T-helper 1 cell (primary cell): ENCODE measurements around the gene PRKCQ.
A peak's percentile ranks its signal among the peaks of the same experiment; 100 is the strongest.

ENCODE experiments used
- DNase-seq, 5 donors: peaks; one replicate each; pipeline ENCODE4 v3.0.0-alpha.2; 2012 to 2020

Gene PRKCQ

DNA sequence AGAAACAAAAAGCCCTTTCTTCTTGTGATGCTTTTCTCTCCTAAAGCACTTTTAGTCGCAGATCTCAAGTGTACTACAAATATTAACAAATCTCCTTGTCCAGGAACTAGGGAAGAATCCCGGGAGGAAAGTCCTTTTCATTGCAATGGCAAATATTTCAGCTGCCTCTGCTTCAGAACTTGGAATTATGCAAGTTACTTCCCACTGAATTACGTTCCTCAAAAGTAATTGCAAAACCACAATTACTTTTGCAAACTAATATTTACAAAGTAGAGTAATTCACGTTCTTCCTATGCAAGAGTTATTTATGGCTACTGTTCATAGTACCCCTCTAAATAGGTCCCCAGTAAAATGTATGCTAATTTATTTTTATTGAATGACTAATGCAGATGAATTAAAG is 14.5 kb downstream of the PRKCQ start:
- no peak for DNase-seq

DNA sequence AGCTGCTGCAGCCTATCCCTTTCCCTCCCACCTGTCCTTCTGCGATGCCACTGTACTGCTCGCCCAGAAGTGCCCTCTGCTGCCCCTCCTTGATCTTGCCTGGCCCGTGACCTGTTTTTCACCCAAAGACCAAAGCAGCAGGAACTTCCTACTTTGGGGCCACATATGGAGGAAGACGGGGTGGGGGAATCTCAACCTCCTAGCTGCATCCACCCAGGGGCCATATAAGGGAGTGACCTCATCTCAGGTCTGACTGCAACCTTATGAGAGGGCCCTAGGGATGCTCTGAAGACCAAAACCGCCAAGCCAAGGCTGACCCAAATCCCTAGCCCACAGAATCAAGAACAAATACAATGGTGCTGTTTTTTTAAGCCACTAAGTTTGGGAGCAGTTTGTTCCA is 15.7 kb downstream of the PRKCQ start:
- no peak for DNase-seq

DNA sequence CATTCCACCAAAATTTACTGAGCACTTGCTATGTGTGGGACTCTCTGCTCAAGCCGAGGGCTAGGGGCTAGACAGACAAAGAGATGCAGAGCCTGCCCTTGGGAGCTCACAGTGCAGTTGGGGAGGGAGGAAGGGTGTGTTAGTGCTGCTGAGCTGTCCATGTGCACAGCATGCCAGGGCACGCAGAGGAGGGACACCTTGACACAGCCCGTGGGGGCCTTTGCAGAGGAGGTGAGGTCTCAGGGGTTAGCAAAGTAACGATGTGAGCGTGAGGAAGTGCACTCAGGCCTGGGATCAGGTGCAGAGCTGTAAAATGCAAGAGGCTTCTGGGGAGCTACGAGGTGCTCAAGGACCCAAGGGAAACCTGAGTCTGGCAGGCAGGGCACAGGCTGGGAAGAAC is 16.3 kb downstream of the PRKCQ start:
- DNase-seq, result no peak

DNA sequence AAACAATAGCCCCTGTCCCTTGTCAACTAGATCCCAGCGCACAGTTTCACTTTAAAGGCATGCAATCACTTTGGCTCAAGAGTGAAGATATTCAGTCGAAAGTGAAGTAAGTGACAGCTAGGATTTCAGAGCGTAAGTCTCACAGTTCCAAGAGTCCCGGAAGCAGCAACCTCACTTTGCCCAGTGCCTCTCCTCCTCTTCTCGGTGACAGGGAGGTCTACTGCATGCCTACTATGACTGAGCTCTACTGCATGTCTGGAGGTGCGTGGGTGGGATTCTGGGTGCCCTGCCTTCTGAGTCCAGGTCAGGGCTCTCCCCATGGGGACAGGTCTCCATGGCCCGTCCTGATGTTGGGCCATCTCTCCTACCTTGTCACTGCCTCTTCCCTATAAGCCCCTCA is 17.0 kb downstream of the PRKCQ start:
- DNase-seq, result peak in 1 of 5 donors; percentile 74

DNA sequence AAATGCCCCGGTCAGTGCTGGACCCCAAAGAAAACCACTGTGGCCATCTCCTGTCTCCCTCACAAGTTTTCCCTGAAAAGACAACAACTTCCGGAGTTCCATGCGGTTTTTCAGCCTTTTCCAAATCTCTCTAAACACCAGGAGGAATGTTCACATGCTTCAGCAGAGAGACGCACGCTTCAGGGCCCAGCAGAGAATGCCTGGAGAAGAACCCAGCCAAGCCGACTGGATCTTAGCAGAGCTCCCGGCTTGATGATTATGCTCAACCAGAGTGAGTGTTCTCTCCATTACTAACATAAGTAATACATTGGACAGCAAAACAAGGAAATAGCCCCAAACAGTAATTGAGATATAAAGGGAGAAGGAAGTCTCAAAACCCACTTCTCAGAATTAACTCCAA is 17.9 kb downstream of the PRKCQ start:
- DNase-seq, result no peak

DNA sequence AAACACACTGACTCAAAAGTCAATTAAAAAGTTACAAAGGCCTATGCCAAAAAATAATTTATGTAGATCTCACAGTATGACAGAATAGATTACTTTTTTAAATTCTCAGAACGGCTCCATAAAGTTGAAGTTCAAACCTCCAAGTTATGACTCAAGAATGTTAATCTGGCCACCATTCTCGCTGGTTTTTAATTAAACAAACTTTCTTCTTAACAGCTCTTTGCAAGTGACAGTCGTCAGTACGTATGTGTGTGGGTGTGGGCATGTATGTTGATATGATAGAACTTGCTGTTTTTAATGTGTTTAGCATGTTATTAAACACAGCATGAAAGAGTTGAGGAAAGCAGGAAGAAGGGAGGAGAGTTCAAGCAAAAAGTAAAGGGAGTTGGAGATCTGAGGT is 18.5 kb downstream of the PRKCQ start:
- DNase-seq, result no peak

DNA sequence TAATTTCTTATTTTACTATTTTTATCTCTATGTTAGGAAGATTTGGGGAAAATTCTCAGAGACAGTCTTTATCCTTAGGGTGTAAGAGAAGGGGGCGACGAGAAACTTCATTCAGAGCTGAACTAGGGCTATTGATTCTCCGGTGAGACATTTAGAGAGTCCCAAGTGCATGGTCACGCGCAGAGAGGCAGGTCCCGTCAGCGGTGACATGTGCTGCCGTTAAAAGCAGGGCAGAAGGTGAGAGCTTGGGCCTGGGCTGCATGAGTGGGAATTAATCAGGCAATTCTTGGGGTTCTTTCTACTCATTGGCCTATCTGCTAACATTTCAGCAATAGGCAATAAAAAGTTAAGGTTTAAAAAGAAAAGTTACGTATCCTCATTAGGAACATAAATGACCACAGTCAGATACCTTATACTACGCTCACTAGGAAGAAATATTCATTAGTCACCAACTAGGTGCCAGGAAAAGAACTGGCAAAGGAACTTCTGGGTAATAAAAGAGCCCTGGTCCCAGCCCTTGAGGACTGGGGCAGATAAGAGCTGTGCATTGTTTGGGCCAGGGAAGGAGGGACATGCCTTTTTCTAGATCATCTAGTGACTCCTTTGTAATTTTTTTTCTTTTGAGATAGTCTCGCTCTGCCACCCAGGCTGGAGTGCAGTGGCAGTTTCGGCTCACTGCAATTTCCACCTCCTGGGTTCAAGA is 21.2 kb downstream of the PRKCQ start:
- no peak for DNase-seq

DNA sequence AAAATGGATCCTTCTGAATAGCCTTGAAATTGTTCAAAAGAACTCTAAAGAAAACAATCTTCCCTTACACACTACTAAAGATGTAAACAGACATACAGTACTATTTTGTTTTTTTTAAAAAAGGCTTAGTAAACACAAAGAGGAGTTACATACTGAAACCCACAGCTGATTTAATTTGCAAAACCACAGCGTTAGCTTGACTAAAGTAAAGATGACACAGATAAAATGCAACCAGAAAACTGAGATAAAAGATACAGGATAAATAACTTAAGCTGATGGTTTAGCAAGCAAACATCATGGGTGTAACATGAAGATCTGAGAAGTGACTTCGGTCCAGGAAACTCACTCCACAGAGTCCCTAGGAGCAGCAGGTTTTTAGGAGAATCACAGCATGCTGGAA is 21.8 kb downstream of the PRKCQ start:
- DNase-seq, result peak in 1 of 5 donors; percentile 75

DNA sequence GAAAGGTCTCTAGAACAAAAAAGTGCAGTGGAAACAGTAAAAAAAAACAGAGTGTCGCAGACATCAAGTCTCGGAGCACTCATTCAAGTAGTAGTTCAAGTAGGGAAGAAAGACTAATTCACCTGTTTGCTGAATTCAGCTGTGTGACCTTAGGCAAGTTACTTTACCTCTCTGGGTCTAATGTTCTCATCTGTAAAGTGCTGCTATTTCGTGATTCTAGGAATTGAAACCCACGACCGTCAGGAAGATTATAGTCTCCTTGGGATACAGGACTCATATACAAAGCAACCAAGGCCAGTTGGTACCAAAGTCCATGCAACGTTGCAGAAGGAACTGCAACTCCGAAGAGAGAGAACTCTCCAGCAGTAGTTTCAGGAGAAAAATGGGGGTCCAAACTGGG is 26.1 kb downstream of the PRKCQ start:
- DNase-seq, result no peak

DNA sequence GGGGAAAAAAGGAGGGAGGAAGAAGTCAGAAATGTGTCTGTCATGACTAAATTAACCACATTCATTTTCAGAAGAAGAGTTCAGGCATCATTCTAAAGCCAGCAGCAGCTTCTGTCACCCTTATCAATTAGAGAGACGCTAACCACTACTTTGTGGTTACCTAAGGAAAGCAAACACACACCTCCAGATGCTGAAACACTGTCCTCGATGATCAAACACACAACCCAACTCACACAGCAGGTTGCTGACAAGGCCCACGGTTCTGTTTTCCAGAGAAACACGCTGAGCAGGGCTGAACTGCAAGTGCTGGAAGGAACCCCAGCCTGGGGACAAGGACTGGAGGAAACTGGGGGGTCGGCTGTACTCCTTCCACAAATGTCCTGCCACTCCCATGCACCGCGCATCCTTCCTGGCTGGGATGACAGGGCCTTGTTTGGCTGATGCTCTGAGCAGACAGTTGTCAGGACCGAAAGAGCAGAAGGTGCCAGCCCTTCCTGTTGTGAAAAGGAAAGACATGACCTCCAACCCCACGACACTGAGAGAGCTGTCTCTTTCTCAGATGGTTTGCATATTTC is 36.6 kb downstream of the PRKCQ start:
- peak in 3 of 5 donors; percentile 26 to 90 (median 38) for DNase-seq

DNA sequence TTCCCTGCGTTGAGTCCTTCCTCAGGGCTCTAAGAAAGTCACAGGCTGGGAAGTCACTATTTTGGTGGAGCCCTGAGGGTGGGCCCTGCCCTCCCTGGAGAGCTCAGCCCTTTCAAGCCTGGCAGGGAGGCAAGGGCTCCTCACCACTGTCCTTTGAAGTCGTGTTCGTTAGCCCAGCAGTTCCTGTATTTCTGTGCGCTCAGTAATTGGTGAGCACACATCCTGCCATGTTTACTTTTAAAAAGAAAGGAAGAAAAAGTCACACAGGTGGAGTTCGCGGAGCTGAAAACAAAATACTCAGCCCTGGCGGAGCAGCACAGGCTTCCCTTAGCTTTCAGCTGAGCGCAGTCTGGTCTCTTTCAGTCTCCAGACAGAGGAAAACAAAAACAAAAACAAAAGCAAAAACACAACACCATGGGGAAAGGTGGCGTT is 37.1 kb downstream of the PRKCQ start:
- peak; percentile 26 to 83 (median 44) for DNase-seq

DNA sequence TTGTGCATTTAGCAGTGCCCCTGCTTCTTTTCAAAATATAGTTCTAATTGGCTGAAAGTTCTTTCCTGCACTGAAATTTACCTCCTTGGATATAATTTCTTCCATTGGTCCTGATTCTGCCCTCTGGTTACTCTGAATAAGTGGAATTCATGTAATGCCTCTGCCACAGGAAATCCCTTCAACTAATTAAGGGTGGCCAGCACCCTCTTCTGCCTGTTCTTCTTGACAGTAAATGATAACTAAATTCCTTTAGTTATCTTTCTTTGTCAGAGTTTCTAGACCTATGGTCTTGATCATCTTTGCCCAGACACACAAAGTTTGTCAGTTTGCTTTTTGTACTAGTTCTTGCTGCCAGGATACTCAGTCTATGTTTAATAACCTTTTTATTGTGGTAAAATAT is 40.2 kb downstream of the PRKCQ start:
- no peak for DNase-seq

DNA sequence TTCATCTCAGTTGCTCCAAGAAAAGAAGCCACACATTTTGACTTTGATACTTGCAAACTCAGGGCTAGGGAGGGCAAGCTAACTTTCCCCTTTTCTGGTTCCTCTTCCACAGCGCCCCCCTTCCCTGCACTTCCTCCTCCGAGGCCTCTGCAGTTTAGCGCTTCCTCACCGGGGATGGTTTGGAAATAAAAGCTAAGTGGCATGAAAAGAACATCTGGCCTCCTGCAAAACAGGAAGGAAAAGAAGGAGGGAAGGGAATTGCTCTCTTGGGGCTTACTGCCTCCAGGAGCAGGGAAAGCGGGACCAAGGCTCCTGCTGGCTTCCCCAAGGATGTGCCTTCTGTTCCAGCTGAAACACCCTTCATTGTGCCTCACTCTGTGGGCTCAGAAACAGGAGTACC is 42.3 kb downstream of the PRKCQ start:
- DNase-seq, result no peak

DNA sequence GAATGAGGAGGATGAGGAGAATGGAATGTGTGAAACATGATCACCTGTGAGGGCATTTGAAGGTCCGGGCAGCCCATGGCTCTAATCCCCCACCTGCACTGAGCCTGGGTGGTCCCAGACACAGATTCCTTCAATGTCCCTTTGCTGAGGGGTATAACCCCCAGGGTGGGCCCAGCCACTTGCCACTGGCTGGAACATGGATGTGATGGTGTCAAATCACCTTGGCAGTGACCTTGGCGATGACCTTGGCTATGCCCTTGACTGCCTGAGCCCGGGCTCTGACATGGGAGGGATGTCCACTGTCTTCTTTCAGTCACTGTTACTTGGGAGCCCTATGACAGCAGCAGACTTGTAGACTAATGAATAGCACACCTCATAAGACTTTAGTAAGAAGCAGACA is 44.0 kb downstream of the PRKCQ start:
- no peak for DNase-seq

DNA sequence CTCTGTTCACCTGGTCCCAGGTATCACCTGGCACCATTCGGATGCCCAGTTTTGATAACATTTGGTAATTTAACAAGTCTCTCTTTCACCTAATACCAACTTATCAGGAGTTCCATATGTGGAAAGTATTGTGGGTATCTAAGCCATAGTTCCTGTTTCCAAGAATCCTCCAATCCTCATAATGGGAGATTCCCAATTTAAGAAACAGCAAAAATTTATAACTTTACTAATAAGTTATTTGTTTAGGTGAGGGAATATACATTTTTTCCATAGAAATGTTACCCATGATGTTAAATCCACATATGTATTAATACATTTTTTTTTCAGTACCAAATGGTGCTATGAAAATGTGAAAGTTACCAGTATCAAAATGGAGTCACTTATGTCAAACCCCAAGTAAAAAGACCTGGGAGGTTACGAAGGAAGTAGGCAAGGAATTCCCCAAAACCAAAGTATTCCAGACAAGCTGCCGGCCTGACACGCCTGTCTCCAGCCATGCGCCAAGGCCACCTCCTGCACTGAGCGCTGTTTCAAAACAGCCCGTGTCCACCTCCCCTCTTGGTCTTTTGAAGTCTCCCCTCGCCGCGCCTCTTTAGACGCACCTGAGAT is 44.8 kb downstream of the PRKCQ start:
- DNase-seq, result no peak

DNA sequence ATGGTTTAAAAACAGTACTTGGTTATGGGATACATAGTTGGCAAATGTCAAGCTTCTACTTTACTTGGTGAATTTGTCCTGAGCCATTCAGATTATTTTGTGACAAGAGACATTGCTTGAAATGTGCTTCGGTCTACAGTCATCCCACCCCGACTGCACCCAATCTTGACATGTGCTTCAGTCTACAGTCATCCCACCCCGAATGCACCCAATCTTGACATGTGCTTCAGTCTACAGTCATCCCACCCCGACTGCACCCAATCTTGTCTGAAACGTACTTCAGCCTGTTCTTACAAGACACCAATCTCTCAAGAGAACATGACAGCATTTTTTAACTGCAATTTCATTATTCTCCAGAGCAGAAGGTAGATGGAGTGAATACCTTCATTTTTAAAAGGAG is 47.8 kb downstream of the PRKCQ start:
- DNase-seq, result no peak

DNA sequence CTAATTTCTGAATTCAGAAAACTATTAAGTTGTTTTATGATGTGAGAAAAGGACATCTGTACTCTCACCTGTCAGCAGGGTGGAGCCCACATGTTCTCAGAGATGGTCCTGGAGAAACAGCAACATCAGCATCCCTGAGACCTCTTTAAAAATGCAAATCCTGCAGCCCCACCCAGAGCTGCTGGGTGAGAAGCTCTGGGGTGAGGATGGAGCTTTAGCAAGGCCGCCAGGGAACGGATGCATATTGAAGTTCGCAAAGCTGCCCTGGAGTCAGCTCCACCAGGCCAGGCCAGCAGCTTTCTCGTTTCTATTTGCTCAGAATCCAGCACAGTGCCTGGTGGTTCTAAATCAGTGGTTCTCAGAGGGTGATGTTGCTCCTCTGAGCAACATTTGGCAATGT is 49.1 kb downstream of the PRKCQ start:
- peak in 1 of 5 donors; percentile 26 for DNase-seq

DNA sequence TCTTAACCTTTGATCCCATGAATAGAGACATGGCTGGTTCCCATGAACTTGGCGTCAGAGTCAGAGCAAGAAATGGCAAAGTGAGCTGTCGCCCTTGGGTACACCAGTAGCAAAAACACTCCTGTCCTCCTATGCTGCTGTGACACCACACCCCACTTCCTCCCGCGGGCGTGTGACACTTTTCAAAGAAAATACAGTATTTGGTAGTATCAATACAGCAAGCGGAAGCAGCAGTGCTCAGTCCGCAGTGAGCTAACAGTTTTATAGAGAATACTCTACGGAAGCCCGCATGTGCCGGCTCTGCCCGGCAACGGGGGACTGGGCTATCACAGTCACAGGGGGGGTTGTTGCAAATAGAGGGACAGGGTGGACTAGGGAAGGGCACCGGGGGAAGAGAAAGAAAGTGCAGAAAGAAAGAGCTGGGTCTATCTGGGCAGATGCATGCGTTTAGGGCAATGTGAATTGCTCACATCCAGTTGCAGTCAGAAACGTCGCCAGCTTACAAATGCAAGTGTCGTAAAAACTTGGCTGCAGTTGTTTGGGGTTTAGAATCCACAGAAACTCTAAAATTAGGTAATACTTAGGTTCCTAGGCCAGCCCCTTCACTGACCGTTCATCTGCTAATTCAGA is 49.8 kb downstream of the PRKCQ start:
- peak; percentile 31 to 93 (median 57) for DNase-seq

DNA sequence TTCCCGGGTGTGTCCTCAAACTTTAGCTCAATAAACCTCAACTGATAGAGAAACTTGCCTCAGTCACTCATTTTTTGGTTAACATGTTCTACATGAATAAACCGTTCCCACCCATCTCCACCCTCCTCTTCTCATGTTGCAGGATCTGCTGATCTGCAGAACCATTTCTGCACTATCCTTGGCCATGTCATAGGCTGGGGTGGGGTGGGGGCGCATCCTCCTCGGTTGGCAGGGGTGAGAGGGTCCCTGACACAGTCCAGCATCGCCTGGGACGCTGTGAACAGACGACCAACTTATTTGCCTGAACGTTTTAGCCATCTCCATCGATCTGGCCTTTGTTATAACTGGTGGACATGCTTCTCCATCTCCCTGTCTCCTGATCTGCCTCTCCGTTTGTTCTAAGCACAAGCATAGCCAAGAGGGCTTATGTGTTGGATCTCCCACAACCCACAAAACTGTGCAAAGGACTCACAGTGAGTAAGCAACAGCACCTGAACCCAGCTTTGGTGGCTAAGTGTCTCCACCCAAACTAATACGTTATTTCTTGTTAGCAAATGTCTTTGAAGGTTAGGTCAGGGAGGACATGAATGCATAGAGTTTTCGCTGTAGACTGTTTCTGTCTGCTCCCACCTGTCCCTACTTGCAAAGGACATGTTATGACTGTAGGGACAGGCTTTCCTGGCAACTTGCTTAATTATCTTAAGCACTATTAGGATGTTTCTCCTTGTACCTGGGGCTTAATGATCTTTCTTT is 51.7 kb downstream of the PRKCQ start:
- DNase-seq, result no peak

DNA sequence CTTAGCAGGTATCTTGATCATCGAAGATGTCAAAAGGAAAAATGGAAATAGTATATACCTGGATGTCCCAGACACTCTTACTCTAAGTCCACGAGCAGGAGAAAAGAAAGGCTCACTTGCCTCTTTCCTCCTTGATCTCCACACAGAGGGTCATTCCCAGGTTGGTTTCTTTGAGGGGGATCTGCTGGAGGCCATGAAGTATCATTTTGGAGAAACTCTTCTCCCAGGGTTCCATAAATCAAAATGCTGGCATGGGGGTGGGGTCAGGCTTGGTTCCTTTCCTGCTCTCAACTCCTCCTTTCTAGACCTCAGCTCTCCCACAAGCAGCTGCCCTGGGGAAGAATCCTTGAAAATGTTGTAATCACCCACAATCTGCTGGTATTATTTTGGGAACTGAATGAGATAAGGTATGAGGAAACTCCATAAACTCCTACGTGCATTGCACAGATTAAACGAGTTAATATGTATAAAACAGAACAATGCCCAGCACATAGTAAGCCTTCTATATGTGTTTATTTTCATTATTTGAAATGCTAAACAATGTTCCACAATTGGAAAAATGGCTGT is 54.4 kb downstream of the PRKCQ start:
- no peak for DNase-seq

DNA sequence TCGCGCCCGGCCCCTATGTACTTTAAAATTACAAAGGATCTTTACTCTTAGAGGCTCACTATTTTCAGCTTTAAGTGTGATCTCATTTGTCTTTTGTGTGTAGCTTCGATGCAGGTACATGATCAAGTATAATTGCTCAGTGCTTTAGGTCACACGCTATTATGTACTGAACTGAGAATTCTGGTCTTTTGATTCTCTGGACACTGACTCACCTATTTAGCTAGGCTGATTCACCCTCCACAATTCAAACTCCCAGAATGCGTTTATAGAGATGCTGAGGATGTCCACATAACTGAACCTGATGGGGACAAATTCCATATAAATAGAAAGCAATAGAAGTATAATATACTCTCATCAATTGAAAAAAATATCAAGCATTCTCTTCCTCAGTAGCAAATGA is 57.8 kb downstream of the PRKCQ start:
- DNase-seq, result no peak

DNA sequence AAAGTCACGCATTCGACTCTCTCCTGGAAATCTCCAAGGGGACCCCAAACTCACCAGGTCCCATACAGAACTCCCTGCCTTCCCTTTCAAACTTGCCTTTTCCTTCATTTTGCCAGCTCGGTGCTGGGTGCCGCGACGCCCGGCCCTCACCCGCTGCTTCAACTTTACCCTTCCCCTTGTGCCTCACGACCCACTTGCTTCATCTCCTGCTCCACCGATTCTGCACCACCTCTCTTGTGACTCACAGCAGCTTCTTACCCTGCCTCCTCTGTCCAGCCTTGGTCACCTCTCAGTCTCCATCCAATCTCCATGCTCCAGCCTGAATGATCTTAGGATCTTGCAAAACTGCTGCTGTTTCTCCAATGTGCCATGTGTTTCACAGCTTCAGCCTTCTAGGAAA is 59.9 kb downstream of the PRKCQ start:
- no peak for DNase-seq
